SK-N-MC (cell line): ENCODE data around the gene AOPEP.

ENCODE experiments used
- EZH2 ChIP-seq: fragments of 200-600 bp; sonication (generic); IDR thresholded peaks from one replicate; pipeline ENCODE4 v1.6.1; 2017; ENCODE audit warnings: antibody characterized with exemption
- POLR2AphosphoS5 ChIP-seq: IDR thresholded peaks from 2 replicates; pipeline ENCODE4 v1.6.1; 2012; ENCODE audit warnings: mild to moderate bottlenecking, low read depth, low read length, borderline replicate concordance

DNA sequence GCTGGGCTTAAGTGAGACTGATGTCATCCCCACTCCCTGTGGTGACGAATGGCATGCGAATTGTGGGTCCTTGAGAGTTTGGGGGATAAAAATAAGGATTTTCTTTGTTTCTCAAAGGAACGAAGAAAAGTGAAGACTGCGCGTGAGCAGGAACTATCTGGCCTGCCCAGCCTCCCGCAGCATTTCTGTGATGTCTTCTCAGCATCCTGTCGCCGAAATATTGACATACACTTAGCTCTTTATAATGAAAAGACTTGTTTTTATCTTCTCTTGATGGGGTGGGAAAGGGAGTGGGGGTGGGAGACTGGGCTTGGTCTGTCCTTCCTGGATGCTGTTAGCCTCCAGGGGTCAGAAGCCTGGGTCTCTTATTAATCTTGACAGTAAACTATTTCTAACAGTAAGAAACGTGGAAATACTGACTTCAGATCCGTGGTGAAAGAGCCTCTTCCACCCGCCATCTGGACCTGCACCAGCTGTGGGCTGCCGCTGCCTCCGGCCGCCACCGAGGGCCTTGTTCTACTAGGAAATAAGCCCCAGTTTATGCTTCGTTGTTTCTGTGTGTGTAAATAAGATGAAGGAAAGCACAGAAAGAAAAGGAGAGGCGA is 351.4 kb downstream of the AOPEP start:
- no peak for TF ChIP-seq POLR2AphosphoS5
- no peak for TF ChIP-seq EZH2
